Heart left ventricle (tissue), 16 donors: ENCODE data around the gene HLA-DOA. TPM values are rescaled to one million over a fixed set of nuclear protein-coding genes. Genes with fewer than 3 reads are reported as not detected.

Experiments
- ATAC-seq, 4 donors: fragments of 200-7000 bp; cut with Tn5 transposase; one replicate each; pipeline ENCODE4 v1.9.1; 2020 to 2022; ENCODE audit warnings: moderate library complexity in 4 of 4, mild to moderate bottlenecking in 3 of 4, moderate number of reproducible peaks in 1 of 4
- DNase-seq, 5 donors: peaks; one replicate each; pipeline ENCODE4 v3.0.0-alpha.2; 2020
- H3K27ac ChIP-seq, 12 donors: fragments of 200-600 bp; sonication (generic) in 4 of 12; one replicate each; pipeline versions ENCODE4 v1.5.0 to v1.8.0; 2016 to 2022; ENCODE audit warnings: mild to moderate bottlenecking in 2 of 12
- H3K27me3 ChIP-seq, 9 donors: fragments of 200-600 bp; sonication (generic) in 2 of 9; one replicate each; pipeline versions ENCODE4 v1.5.1 to v1.8.0; 2016 to 2022; ENCODE audit warnings: mild to moderate bottlenecking in 3 of 9
- H3K36me3 ChIP-seq, 9 donors: fragments of 200-600 bp; sonication (generic) in 2 of 9; one replicate each; pipeline versions ENCODE4 v1.5.0 to v1.8.0; 2018 to 2022; ENCODE audit warnings: mild to moderate bottlenecking in 2 of 9
- H3K4me1 ChIP-seq, 12 donors: fragments of 200-600 bp; sonication (generic) in 4 of 12; one replicate each; pipeline versions ENCODE4 v1.5.0 to v1.8.0; 2016 to 2022; ENCODE audit warnings: mild to moderate bottlenecking in 3 of 12
- H3K4me3 ChIP-seq, 12 donors: fragments of 200-600 bp; sonication (generic) in 4 of 12; one replicate each; pipeline versions ENCODE4 v1.5.0 to v1.8.0; 2017 to 2022; ENCODE audit warnings: mild to moderate bottlenecking in 9 of 12, moderate library complexity in 4 of 12
- H3K9me3 ChIP-seq, 12 donors: fragments of 200-600 bp; sonication (generic) in 4 of 12; one replicate each; pipeline versions ENCODE4 v1.5.0 to v1.8.0; 2016 to 2022; ENCODE audit warnings: mild to moderate bottlenecking in 1 of 12
- POLR2A ChIP-seq, 2 donors: fragments of 450-650 bp; IDR thresholded peaks; one replicate each; pipeline ENCODE4 v1.6.1; 2017; ENCODE audit warnings: antibody characterized with exemption in 2 of 2, mild to moderate bottlenecking in 2 of 2, moderate library complexity in 2 of 2
- WGBS, 4 donors: extraction: QIAGEN DNeasy Blood & Tissue Kit in 2 of 4; methylation state at CpG; one replicate each; pipeline versions ENCODE4 v1.1.5 to v1.1.7; 2013 to 2018; 5-methylcytosine and 5-hydroxymethylcytosine counted together
- intact Hi-C, 10 donors: fragments of 100-400 bp; cut with DNase I; formaldehyde crosslinking; loops; one replicate each; pipeline versions ENCODE4 v1.11.1 to v1.14.2; 2022
- polyA plus RNA-seq, 2 donors: library from polyadenylated mRNA; stranded (reverse); fragments of 200-250 nt; gene quantifications; one replicate each; pipeline ENCODE4 v1.2.3, GENCODE V29; 2013
- total RNA-seq, 9 donors: library from RNA; depleted of rRNA in 2 of 9; stranded (reverse); fragments of >200 nt in 2 of 9; fragmentation: NEBNext Ultra II Directional in 3 of 9; extraction: Animal tissue kit (Norgen Biotek cat#: 25700) in 3 of 9; gene quantifications; one replicate each; pipeline versions ENCODE4 v1.1.0 to v1.2.4, GENCODE V29; 2016 to 2023
- TF ChIP-seq, protein P1 (sequence below), 12 donors: fragments of 200-600 bp; sonication (generic) in 4 of 12; IDR thresholded peaks; one replicate each; pipeline versions ENCODE4 v1.5.0 to v1.8.0; 2018 to 2022; ENCODE audit warnings: antibody characterized with exemption in 12 of 12, mild to moderate bottlenecking in 5 of 12
- donor health status: ischemic (EF 13 %, LVEDD 7.1; RV severe dilation, severe dysfunction).
- donor health status: healthy with polysubstance abuse.
- donor health status: DM: no; HTN: yes; CAD: no.
- donor health status: DM: no; HTN: no; CAD: no.
- donor health status: ischemic (EF 25% LVEDD 6.9; RV normal size, moderate dysfunction).
- donor health status: ischemic (EF 25% LVEDD 5.7; RV mildly dilated, moderate dysfunction).
- donor health status: healthy.
- donor health status: DM: yes; HTN: yes; CAD: no.
- donor health status: ischemic (EF 35%, LVEDD 5.7; RV mildly dilated, moderate dysfunction).
- donor health status: nonischemic (EF 11% LVEDD 7.7; RV severe dilation, severe dysfunction).
- donor health status: DM: yes; HTN: yes; CAD: no.
- donor health status: PGD.
- donor health status: ischemic (EF 29% LVEDD 5.4; RV normal size, mild dysfunction).
- donor health status: nonischemic (EF 23%, LVEDD 6.1; RV moderate dilation, normal function).

The HLA-DOA gene
- total and polyA plus RNA-seq, 11 donors = 0.44 to 32.4 (median 1.3) TPM

DNA sequence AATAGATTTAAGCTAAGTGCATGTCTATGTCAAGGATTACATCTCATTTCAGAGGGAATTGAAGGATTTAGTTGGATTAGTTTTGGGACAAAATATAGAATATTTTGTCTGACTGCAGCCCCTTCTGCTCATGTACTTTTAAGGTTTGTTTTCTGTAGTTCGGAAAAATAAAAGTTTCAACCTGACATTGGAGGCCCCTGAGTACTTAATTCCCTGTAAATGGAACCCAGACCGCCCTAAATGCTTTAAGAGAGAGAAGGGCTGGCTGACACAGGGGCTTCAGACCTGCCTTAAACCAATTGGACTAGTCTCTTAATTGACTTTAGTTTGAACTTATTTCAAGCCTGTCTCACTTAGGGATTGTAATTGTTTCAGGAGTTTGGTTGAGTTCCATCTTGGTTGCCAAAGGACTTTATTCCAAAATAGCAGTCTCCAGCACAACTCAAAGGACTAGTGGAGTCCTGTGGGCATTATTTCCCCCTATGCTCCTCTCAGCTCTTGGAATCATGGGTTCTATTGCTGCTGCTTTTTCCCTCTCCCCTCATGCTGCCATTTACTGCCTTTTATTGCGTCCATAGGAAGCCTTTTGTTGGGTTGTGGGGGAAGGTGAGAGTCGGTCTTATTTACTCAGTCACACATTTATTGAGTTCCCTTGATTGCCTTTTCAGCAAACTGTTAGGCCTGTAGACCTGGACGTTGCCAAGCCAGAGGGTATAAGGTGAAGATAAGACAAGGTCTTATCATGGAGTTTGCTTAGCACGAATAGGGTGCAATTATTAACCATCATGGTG lies 26.5 kb downstream of the HLA-DOA start:
- intact Hi-C loops = loop anchor here in 1 of 10 donors (2.0 kb wide), 1 partner anchor 48 kb away; no protein-coding TSS in a partner anchor
- TF ChIP-seq, protein P1, sequence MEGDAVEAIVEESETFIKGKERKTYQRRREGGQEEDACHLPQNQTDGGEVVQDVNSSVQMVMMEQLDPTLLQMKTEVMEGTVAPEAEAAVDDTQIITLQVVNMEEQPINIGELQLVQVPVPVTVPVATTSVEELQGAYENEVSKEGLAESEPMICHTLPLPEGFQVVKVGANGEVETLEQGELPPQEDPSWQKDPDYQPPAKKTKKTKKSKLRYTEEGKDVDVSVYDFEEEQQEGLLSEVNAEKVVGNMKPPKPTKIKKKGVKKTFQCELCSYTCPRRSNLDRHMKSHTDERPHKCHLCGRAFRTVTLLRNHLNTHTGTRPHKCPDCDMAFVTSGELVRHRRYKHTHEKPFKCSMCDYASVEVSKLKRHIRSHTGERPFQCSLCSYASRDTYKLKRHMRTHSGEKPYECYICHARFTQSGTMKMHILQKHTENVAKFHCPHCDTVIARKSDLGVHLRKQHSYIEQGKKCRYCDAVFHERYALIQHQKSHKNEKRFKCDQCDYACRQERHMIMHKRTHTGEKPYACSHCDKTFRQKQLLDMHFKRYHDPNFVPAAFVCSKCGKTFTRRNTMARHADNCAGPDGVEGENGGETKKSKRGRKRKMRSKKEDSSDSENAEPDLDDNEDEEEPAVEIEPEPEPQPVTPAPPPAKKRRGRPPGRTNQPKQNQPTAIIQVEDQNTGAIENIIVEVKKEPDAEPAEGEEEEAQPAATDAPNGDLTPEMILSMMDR (IDR thresholded peaks at IDR 0.05) = no peak
- no peak for TF ChIP-seq POLR2A (IDR thresholded peaks at IDR 0.05)

GRCh38 chr6:32982084-32982701 lies 27.2 kb downstream of the HLA-DOA start:
- WGBS, 4 donors = 52 to 72% (median 66%) methylated on average over 8 of the region's 8 CpGs
- H3K4me1 ChIP-seq = peaks cover 0 to 35% (median 16%) of the 10 kb centered on the region in 12 donors
- no peaks in the 10 kb centered on the region for H3K9me3 ChIP-seq
- TF ChIP-seq, protein P1 (IDR thresholded peaks at IDR 0.05) = no peak
- no peak for TF ChIP-seq POLR2A (IDR thresholded peaks at IDR 0.05)
- H3K4me3 ChIP-seq = no peak overlapping the region
- peaks cover 2 to 66% (median 49%) of the 10 kb centered on the region in 9 donors for H3K36me3 ChIP-seq
- H3K27ac ChIP-seq = peak overlapping the region in 1 of 12 donors; percentile 68
- intact Hi-C loops = loop anchor here in 1 of 10 donors (2.0 kb wide), 1 partner anchor 47 kb away; no protein-coding TSS in a partner anchor
- DNase-seq (no peak), ATAC-seq (no peak)
- H3K27me3 ChIP-seq = no peaks in the 10 kb centered on the region

More for the DNA sequence above, 26.5 kb downstream of the HLA-DOA start:
- peaks cover 2 to 59% (median 42%) of the 10 kb centered on the region in 9 donors for H3K36me3 ChIP-seq
- peak overlapping the region in 1 of 12 donors; percentile 68 for H3K27ac ChIP-seq
- H3K4me1 ChIP-seq = peaks cover 0 to 28% (median 10%) of the 10 kb centered on the region in 12 donors
- WGBS, 4 donors = 60 to 67% (median 63%) methylated on average over 6 of the region's 6 CpGs
- no peak overlapping the region for H3K4me3 ChIP-seq
- H3K9me3 ChIP-seq = no peaks in the 10 kb centered on the region
- DNase-seq (no peak), ATAC-seq (peak in 1 of 4 donors; percentile 2)
- H3K27me3 ChIP-seq = no peaks in the 10 kb centered on the region

GRCh38 chr6:32980488-32981038 lies 28.8 kb downstream of the HLA-DOA start:
- ATAC-seq = no peak
- intact Hi-C loops = no loop called here
- H3K27ac ChIP-seq = peak overlapping the region in 1 of 12 donors; percentile 17

More at GRCh38 chr6:32980488-32981038, 28.8 kb downstream of the HLA-DOA start:
- Histone ChIP-seq H3K4me1 (peaks cover 0 to 52% (median 31%) of the 10 kb centered on the region in 12 donors), H3K27me3 (no peaks in the 10 kb centered on the region), H3K9me3 (no peaks in the 10 kb centered on the region), H3K4me3 (no peak overlapping the region), H3K36me3 (peaks cover 7 to 82% (median 65%) of the 10 kb centered on the region in 9 donors)
- 65 to 72% (median 70%) methylated on average over 11 of the region's 11 CpGs for WGBS, 4 donors
- no peak for DNase-seq
- no peak for TF ChIP-seq POLR2A (IDR thresholded peaks at IDR 0.05)
- TF ChIP-seq, protein P1 (IDR thresholded peaks at IDR 0.05) = no peak
